HEK293 (cell line): ENCODE measurements around the gene HCCS.

Source experiments
- BCL6B ChIP-seq: fragments of 450-650 bp; formaldehyde crosslinking; IDR thresholded peaks from 2 replicates; pipeline ENCODE4 v1.5.1; 2017; ENCODE audit warnings: missing biosample characterization, missing genetic modification characterization
- REST ChIP-seq: fragments of 450-650 bp; formaldehyde crosslinking; IDR thresholded peaks from 2 replicates; pipeline ENCODE4 v1.5.1; 2016; ENCODE audit warnings: missing biosample characterization, missing genetic modification characterization
- ZNF433 ChIP-seq: fragments of 450-650 bp; formaldehyde crosslinking; IDR thresholded peaks from 2 replicates; pipeline ENCODE4 v1.5.1; 2016; ENCODE audit warnings: missing biosample characterization, missing genetic modification characterization, low read depth

- no peak for TF ChIP-seq REST (tag by site-specific recombination)
- TF ChIP-seq ZNF433 (tag by site-specific recombination) = no peak
- no peak for TF ChIP-seq BCL6B (tag by site-specific recombination)
Observed at GRCh38 chrX:11146411-11146810, 35.3 kb downstream of the HCCS start.
